HCT116 (cell line): ENCODE measurements around the gene CRADD. TPM values are rescaled to one million over a fixed set of nuclear protein-coding genes. Genes with fewer than 3 reads are reported as not detected.

Source experiments
- ATAC-seq: fragments of 200-7000 bp; cut with Tn5 transposase; 2 replicates; pipeline ENCODE4 v1.9.1; 2020; ENCODE audit warnings: mild to moderate bottlenecking, moderate library complexity
- BruUV-seq: library from RNA; stranded (reverse); fragments of 400-500 nt; replicated peaks from 2 replicates; lab custom pipeline; 2021; lab: Mats Ljungman, UMichigan
- CTCF ChIA-PET: fragments of 300-600 bp; sonication (Branson Sonifier 250); formaldehyde crosslinking; loops from one replicate; lab custom pipeline; 2021; ENCODE audit warnings: antibody characterized with exemption; lab: Charles Lee
- POLR2A ChIA-PET: fragments of 300-600, 350-600 bp; sonication (Branson Sonifier 250); formaldehyde crosslinking; loops from one replicate; lab custom pipeline; 2021; ENCODE audit warnings: antibody characterized with exemption; lab: Charles Lee
- RAD21 ChIA-PET, 2 experiments: fragments of 300-600 bp; sonication (Branson Sonifier 250); formaldehyde crosslinking; loops; one replicate each; lab custom pipeline; 2023; ENCODE audit warnings: low total read pairs in 2 of 2; ENCODE audit not compliant: uncharacterized antibody in 2 of 2, unreplicated experiment in 2 of 2, low non-redundant PET in 1 of 2; lab: Charles Lee
- DNase-seq: peaks from one replicate; pipeline ENCODE4 v3.0.0-alpha.2; 2010; ENCODE audit warnings: low read depth, low spot score
- H2AFZ ChIP-seq: fragments of 200-600 bp; shearing (Covaris generic), sonication (generic); 2 replicates; pipeline ENCODE4 v1.6.1; 2017; ENCODE audit warnings: low read depth, mixed run types, mixed read lengths, antibody characterized with exemption, low read length; ENCODE audit not compliant: poor library complexity, severe bottlenecking
- H3K27ac ChIP-seq: 2 replicates; pipeline ENCODE4 v1.5.1; 2012; ENCODE audit warnings: low read depth, low read length
- H3K27me3 ChIP-seq: fragments of 200-600 bp; sonication (generic); 2 replicates; pipeline ENCODE4 v1.6.1; 2016; ENCODE audit warnings: mixed run types, low read length, mixed read lengths; ENCODE audit not compliant: insufficient read depth
- H3K36me3 ChIP-seq, 2 experiments: fragments of 200-500 bp in 1 of 2; fragments of 200-600 bp in 1 of 2; sonication (Bioruptor generic) in 1 of 2; sonication (generic) in 1 of 2; 2 replicates each; pipeline versions ENCODE4 v1.5.1 to v1.6.1; 2014 to 2016; ENCODE audit warnings: low read length in 2 of 2, inconsistent platforms in 1 of 2, mixed read lengths in 1 of 2, mixed run types in 1 of 2; ENCODE audit not compliant: insufficient read depth in 2 of 2, control insufficient read depth in 1 of 2
- H3K4me1 ChIP-seq, 2 experiments: fragments of 200-600 bp in 1 of 2; sonication (generic) in 1 of 2; 2 replicates each; pipeline versions ENCODE4 v1.5.1 to v1.6.1; 2012 to 2017; ENCODE audit warnings: low read length in 2 of 2, inconsistent platforms in 1 of 2, mild to moderate bottlenecking in 1 of 2, mixed read lengths in 1 of 2, mixed run types in 1 of 2, moderate library complexity in 1 of 2; ENCODE audit not compliant: insufficient read depth in 2 of 2, control insufficient read depth in 1 of 2
- H3K4me2 ChIP-seq: fragments of 200-600 bp; sonication (generic); 2 replicates; pipeline ENCODE4 v1.6.1; 2017; ENCODE audit warnings: mixed run types, low read length, mixed read lengths
- H3K4me3 ChIP-seq, 2 experiments: fragments of 200-600 bp in 1 of 2; sonication (generic) in 1 of 2; replicated peaks in 1 of 2; 2 replicates each; pipeline ENCODE4 v1.5.1; 2011 to 2016; ENCODE audit warnings: low read length in 2 of 2, control low read depth in 1 of 2, low read depth in 1 of 2, mild to moderate bottlenecking in 1 of 2, mixed read lengths in 1 of 2, mixed run types in 1 of 2
- H3K79me2 ChIP-seq: fragments of 200-600 bp; sonication (generic); 2 replicates; pipeline ENCODE4 v1.6.1; 2017; ENCODE audit warnings: mild to moderate bottlenecking, mixed run types, low read length, moderate library complexity, mixed read lengths; ENCODE audit not compliant: insufficient read depth
- H3K9ac ChIP-seq: fragments of 200-600 bp; sonication (generic); 2 replicates; pipeline ENCODE4 v1.6.1; 2016; ENCODE audit warnings: low read length, mixed read lengths
- H3K9me2 ChIP-seq: fragments of 200-600 bp; sonication (generic), shearing (Covaris generic); 2 replicates; pipeline ENCODE4 v1.6.1; 2017; ENCODE audit warnings: mixed run types, mild to moderate bottlenecking, moderate library complexity; ENCODE audit not compliant: insufficient read depth
- H3K9me3 ChIP-seq, 2 experiments: fragments of 200-500 bp in 1 of 2; fragments of 200-600 bp in 1 of 2; sonication (Bioruptor generic) in 1 of 2; sonication (generic) in 1 of 2; 2 replicates each; pipeline ENCODE4 v1.6.1; 2014 to 2017; ENCODE audit warnings: low read length in 2 of 2, mixed read lengths in 2 of 2, inconsistent platforms in 1 of 2, low read depth in 1 of 2, mild to moderate bottlenecking in 1 of 2, mixed run types in 1 of 2, moderate library complexity in 1 of 2; ENCODE audit not compliant: control insufficient read depth in 1 of 2, insufficient read depth in 1 of 2
- H4K20me1 ChIP-seq: fragments of 200-600 bp; sonication (generic), shearing (Covaris generic); 2 replicates; pipeline ENCODE4 v1.6.1; 2017; ENCODE audit warnings: mixed run types, mild to moderate bottlenecking, moderate library complexity; ENCODE audit not compliant: insufficient read depth
- ATF3 ChIP-seq: IDR thresholded peaks from 2 replicates; pipeline ENCODE4 v1.6.1; 2012
- CBX3 ChIP-seq: IDR thresholded peaks from 2 replicates; pipeline ENCODE4 v1.6.1; 2012; ENCODE audit warnings: low read depth
- CEBPB ChIP-seq: IDR thresholded peaks from 2 replicates; pipeline ENCODE4 v1.6.1; 2012; ENCODE audit warnings: low read depth
- ELF1 ChIP-seq: IDR thresholded peaks from 2 replicates; pipeline ENCODE4 v1.6.1; 2012; ENCODE audit warnings: low read depth, borderline replicate concordance
- EZH2 ChIP-seq: fragments of 200-600 bp; sonication (generic); IDR thresholded peaks from 2 replicates; pipeline ENCODE4 v1.6.1; 2017; ENCODE audit warnings: antibody characterized with exemption, mixed run types
- FOSL1 ChIP-seq: IDR thresholded peaks from 2 replicates; pipeline ENCODE4 v1.6.1; 2012; ENCODE audit warnings: low read depth
- POLR2AphosphoS5 ChIP-seq: IDR thresholded peaks from 2 replicates; pipeline ENCODE4 v1.6.1; 2011; ENCODE audit warnings: mild to moderate bottlenecking, low read depth, low read length, moderate library complexity
- RAD21 ChIP-seq: IDR thresholded peaks from 2 replicates; pipeline ENCODE4 v1.6.1; 2012; ENCODE audit warnings: low read depth, mild to moderate bottlenecking
- SP1 ChIP-seq: IDR thresholded peaks from 2 replicates; pipeline ENCODE4 v1.6.1; 2012; ENCODE audit warnings: low read depth
- ZFX ChIP-seq: fragments of 450-650 bp; IDR thresholded peaks from 2 replicates; pipeline ENCODE4 v1.6.1; 2017
- intact Hi-C: fragments of 100-400 bp; cut with micrococcal nuclease; formaldehyde crosslinking; loops from 2 replicates; pipeline ENCODE4 v1.10.0; 2022
- total RNA-seq: library from RNA; stranded (reverse); gene quantifications from one replicate; pipeline ENCODE4 v1.2.1, GENCODE V29; 2021; ENCODE audit not compliant: unreplicated experiment
- TF ChIP-seq, protein P1 (sequence below): IDR thresholded peaks from 2 replicates; pipeline ENCODE4 v1.6.1; 2012; ENCODE audit warnings: low read depth

Gene CRADD
- total RNA-seq, 1 experiment from 2014 or later = 12.2 TPM

GRCh38 chr12:93807354-93807753 lies 130.2 kb downstream of the CRADD start:
- ChIA-PET CTCF (no interaction called here), RAD21 (no interaction called here), POLR2A (no interaction called here)
- no peaks in the 10 kb centered on the region for H3K79me2 ChIP-seq
- ATAC-seq = no peak
- no peak overlapping the region for H3K4me2 ChIP-seq
- no peak for DNase-seq
- H3K27ac ChIP-seq = no peak overlapping the region
- intact Hi-C loops = no loop called here
- no peaks in the 10 kb centered on the region for H3K9me2 ChIP-seq
- H3K9ac ChIP-seq = no peak overlapping the region
- H3K4me3 ChIP-seq = no peak overlapping the region
- H4K20me1 ChIP-seq = no peaks in the 10 kb centered on the region
- no peaks in the 10 kb centered on the region for H3K36me3 ChIP-seq
- H3K4me1 ChIP-seq = peaks cover 0 to 42% of the 10 kb centered on the region in 2 experiments; a peak in 2 of 4 replicates
- no peaks in the 10 kb centered on the region for H3K27me3 ChIP-seq
- TF ChIP-seq ATF3 = no peak
- TF ChIP-seq, protein P1, sequence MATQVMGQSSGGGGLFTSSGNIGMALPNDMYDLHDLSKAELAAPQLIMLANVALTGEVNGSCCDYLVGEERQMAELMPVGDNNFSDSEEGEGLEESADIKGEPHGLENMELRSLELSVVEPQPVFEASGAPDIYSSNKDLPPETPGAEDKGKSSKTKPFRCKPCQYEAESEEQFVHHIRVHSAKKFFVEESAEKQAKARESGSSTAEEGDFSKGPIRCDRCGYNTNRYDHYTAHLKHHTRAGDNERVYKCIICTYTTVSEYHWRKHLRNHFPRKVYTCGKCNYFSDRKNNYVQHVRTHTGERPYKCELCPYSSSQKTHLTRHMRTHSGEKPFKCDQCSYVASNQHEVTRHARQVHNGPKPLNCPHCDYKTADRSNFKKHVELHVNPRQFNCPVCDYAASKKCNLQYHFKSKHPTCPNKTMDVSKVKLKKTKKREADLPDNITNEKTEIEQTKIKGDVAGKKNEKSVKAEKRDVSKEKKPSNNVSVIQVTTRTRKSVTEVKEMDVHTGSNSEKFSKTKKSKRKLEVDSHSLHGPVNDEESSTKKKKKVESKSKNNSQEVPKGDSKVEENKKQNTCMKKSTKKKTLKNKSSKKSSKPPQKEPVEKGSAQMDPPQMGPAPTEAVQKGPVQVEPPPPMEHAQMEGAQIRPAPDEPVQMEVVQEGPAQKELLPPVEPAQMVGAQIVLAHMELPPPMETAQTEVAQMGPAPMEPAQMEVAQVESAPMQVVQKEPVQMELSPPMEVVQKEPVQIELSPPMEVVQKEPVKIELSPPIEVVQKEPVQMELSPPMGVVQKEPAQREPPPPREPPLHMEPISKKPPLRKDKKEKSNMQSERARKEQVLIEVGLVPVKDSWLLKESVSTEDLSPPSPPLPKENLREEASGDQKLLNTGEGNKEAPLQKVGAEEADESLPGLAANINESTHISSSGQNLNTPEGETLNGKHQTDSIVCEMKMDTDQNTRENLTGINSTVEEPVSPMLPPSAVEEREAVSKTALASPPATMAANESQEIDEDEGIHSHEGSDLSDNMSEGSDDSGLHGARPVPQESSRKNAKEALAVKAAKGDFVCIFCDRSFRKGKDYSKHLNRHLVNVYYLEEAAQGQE = peak; percentile 32; the same call in 1 of the 2 replicates
- BruUV-seq = no TSS peak
- no peak overlapping the region for H2AFZ ChIP-seq
- no peaks in the 10 kb centered on the region for H3K9me3 ChIP-seq

DNA sequence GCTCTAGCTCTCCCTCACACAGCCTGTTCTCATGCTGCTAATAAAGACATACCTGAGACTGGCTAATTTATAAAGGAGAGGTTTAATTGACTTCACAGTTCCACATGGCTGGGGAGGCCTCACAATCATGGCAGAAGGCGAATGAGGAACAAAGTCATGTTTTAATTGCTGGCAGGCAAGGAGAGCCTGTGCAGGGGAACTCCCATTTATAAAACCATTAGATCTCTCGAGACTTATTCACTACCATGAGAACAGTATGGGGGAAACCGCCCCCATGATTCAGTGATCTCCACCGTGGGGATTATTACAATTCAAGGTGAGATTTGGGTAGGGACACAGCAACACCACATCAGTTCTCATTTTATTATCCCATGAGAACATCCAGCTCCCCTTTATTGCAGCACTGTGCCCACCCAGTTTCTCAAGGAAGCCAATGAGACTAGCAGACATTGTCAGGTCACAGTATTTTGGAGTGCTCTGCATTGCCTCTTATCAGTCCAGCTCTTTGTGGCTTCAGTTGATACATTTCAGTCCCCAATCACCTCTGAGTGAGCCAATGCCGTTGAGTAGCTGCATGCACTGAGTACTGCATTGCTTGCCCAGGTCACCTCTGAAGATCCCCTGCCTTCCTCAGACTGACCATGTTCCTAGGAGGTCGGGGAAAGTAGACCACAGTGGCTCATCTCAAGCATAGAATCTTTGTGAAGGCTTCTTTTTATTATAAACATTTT lies 131.2 kb downstream of the CRADD start:
- H3K4me2 ChIP-seq = no peak overlapping the region
- no TSS peak for BruUV-seq
- H2AFZ ChIP-seq = no peak overlapping the region
- H3K4me3 ChIP-seq = no peak overlapping the region
- TF ChIP-seq SP1 (no peak), CEBPB (no peak), ELF1 (no peak), POLR2AphosphoS5 (no peak), EZH2 (no peak), RAD21 (no peak), ZFX (no peak), CBX3 (no peak), FOSL1 (no peak)
- no peak for DNase-seq
- H3K27ac ChIP-seq = no peak overlapping the region
- CTCF ChIA-PET = no interaction called here
- no peaks in the 10 kb centered on the region for H3K9me2 ChIP-seq
- intact Hi-C loops = no loop called here
- no peaks in the 10 kb centered on the region for H4K20me1 ChIP-seq
- no peaks in the 10 kb centered on the region for H3K79me2 ChIP-seq
- ATAC-seq = no peak
- H3K36me3 ChIP-seq = no peaks in the 10 kb centered on the region
- H3K4me1 ChIP-seq = peaks cover 0 to 32% of the 10 kb centered on the region in 2 experiments; a peak in 2 of 4 replicates
- no peak overlapping the region for H3K9ac ChIP-seq
- POLR2A ChIA-PET = no interaction called here
- H3K9me3 ChIP-seq = no peaks in the 10 kb centered on the region
- H3K27me3 ChIP-seq = no peaks in the 10 kb centered on the region
- RAD21 ChIA-PET = no interaction called here
